DOHH2 (cell line): ENCODE data around the gene TP53I13.

Experiments used
- H3F3A ChIP-seq: fragments of 200-600 bp; sonication (generic), shearing (Covaris generic); 2 replicates; pipeline ENCODE4 v1.6.0; 2016; ENCODE audit warnings: antibody characterized with exemption, mild to moderate bottlenecking; ENCODE audit not compliant: control insufficient read depth, insufficient read depth
- H3K27ac ChIP-seq: fragments of 200-600 bp; sonication (generic); 2 replicates; pipeline ENCODE4 v1.5.1; 2014; ENCODE audit warnings: low read depth, mild to moderate bottlenecking, low read length, moderate library complexity
- H3K27me3 ChIP-seq: fragments of 200-600 bp; sonication (generic); 2 replicates; pipeline ENCODE4 v1.6.1; 2014; ENCODE audit warnings: mild to moderate bottlenecking, low read length, mixed read lengths; ENCODE audit not compliant: control insufficient read depth
- H3K36me3 ChIP-seq: fragments of 200-600 bp; sonication (generic); 2 replicates; pipeline ENCODE4 v1.6.1; 2014; ENCODE audit warnings: mild to moderate bottlenecking, low read length, moderate library complexity, mixed read lengths; ENCODE audit not compliant: control insufficient read depth
- H3K4me1 ChIP-seq: fragments of 200-600 bp; sonication (generic); 2 replicates; pipeline ENCODE4 v1.6.1; 2014; ENCODE audit warnings: mild to moderate bottlenecking, low read length, mixed read lengths; ENCODE audit not compliant: control insufficient read depth
- H3K4me2 ChIP-seq: fragments of 200-600 bp; sonication (generic); 2 replicates; pipeline ENCODE4 v1.6.0; 2014; ENCODE audit warnings: mild to moderate bottlenecking, low read length, moderate library complexity
- H3K4me3 ChIP-seq: fragments of 200-600 bp; sonication (generic); 2 replicates; pipeline ENCODE4 v1.5.1; 2014; ENCODE audit warnings: mild to moderate bottlenecking, low read length, mixed read lengths
- H3K79me2 ChIP-seq: fragments of 200-600 bp; sonication (generic); 2 replicates; pipeline ENCODE4 v1.6.1; 2014; ENCODE audit warnings: mild to moderate bottlenecking, low read length, mixed read lengths; ENCODE audit not compliant: control insufficient read depth
- H3K9me2 ChIP-seq: fragments of 200-600 bp; sonication (generic); replicated peaks from 2 replicates; pipeline ENCODE4 v1.6.1; 2014; ENCODE audit warnings: mild to moderate bottlenecking, low read length, mixed read lengths; ENCODE audit not compliant: control insufficient read depth
- H3K9me3 ChIP-seq: fragments of 200-600 bp; sonication (generic); 2 replicates; pipeline ENCODE4 v1.6.1; 2014; ENCODE audit warnings: antibody characterized with exemption, low read length, mixed read lengths; ENCODE audit not compliant: control insufficient read depth, insufficient read depth
- H4K20me1 ChIP-seq: fragments of 200-600 bp; sonication (generic); 2 replicates; pipeline ENCODE4 v1.6.0; 2014; ENCODE audit warnings: low read depth, mild to moderate bottlenecking, antibody characterized with exemption, low read length, moderate library complexity; ENCODE audit not compliant: control insufficient read depth, insufficient read depth
- CTCF ChIP-seq: fragments of 200-600 bp; sonication (generic); IDR thresholded peaks from one replicate; pipeline ENCODE4 v1.5.1; 2014; ENCODE audit warnings: antibody characterized with exemption, mild to moderate bottlenecking, low read depth, low read length; ENCODE audit not compliant: poor library complexity, severe bottlenecking
- EZH2phosphoT487 ChIP-seq: fragments of 200-600 bp; sonication (generic); IDR thresholded peaks from 2 replicates; pipeline ENCODE4 v1.6.1; 2017; ENCODE audit warnings: borderline replicate concordance, mild to moderate bottlenecking, antibody characterized with exemption, low read length, moderate library complexity, mixed read lengths

Gene TP53I13

GRCh38 chr17:29565643-29566472 lies 2.6 kb upstream of the TP53I13 start:
- H4K20me1 ChIP-seq = 0 out of 2 replicates have a peak, but pooled peaks cover 3% of the 10 kb centered on the region
- no peaks in the 10 kb centered on the region for H3K9me3 ChIP-seq
- peaks cover 44% of the 10 kb centered on the region for H3K4me1 ChIP-seq
- peaks cover 11% of the 10 kb centered on the region for H3F3A ChIP-seq
- peak overlapping the region; percentile 88 for H3K4me2 ChIP-seq
- no peaks in the 10 kb centered on the region for H3K27me3 ChIP-seq
- peak; percentile 54 for TF ChIP-seq CTCF
- no peak for TF ChIP-seq EZH2phosphoT487
- H3K27ac ChIP-seq = peak overlapping the region; percentile 53
- H3K4me3 ChIP-seq = peak overlapping the region; percentile 91
- H3K79me2 ChIP-seq = peaks cover 34% of the 10 kb centered on the region
- peaks cover 25% of the 10 kb centered on the region for H3K36me3 ChIP-seq
- no peaks in the 10 kb centered on the region for H3K9me2 ChIP-seq

- peaks cover 34% of the 10 kb centered on the region for H3K79me2 ChIP-seq
- H3K27me3 ChIP-seq = no peaks in the 10 kb centered on the region
- peak within 1 kb of the TSS; percentile 89 for H3K27ac ChIP-seq
- H3K36me3 ChIP-seq = peaks cover 24% of the 10 kb centered on the region
- H3K9me3 ChIP-seq = no peaks in the 10 kb centered on the region
- peak within 1 kb of the TSS; percentile 91 for H3K4me3 ChIP-seq
- H3K4me1 ChIP-seq = peaks cover 35% of the 10 kb centered on the region
- peak within 1 kb of the TSS; percentile 88 for H3K4me2 ChIP-seq
- TF ChIP-seq EZH2phosphoT487 (no peak), CTCF (no peak)
- H4K20me1 ChIP-seq = no peaks in the 10 kb centered on the region
- no peaks in the 10 kb centered on the region for H3K9me2 ChIP-seq
- H3F3A ChIP-seq = peaks cover 10% of the 10 kb centered on the region
Measured at GRCh38 chr17:29566473-29567303, 1.8 kb upstream of the TP53I13 start, which contains the start of gene ABHD15. ABHD15 (minus strand) TSS chr17:29567037; CDS start chr17:29566966, 71 bp downstream.

- H3K4me3 ChIP-seq = peak overlapping the region; percentile 91
- no peaks in the 10 kb centered on the region for H3K27me3 ChIP-seq
Measured at GRCh38 chr17:29567304-29567553, 1.3 kb upstream of the TP53I13 start.

More at GRCh38 chr17:29567304-29567553, 1.3 kb upstream of the TP53I13 start:
- Histone ChIP-seq H3K79me2 (peaks cover 34% of the 10 kb centered on the region), H3K27ac (peak overlapping the region; percentile 89), H4K20me1 (no peaks in the 10 kb centered on the region), H3K9me3 (no peaks in the 10 kb centered on the region), H3K4me2 (peak overlapping the region; percentile 88), H3K36me3 (peaks cover 24% of the 10 kb centered on the region), H3K9me2 (no peaks in the 10 kb centered on the region), H3F3A (peaks cover 10% of the 10 kb centered on the region), H3K4me1 (peaks cover 30% of the 10 kb centered on the region)
- TF ChIP-seq EZH2phosphoT487 = no peak
- TF ChIP-seq CTCF = no peak
